GM12872 (cell line): Measurements from ENCODE around the gene SCUBE3.

Experiments used
- TF ChIP-seq, protein P1 (sequence below): IDR thresholded peaks from 3 replicates; pipeline ENCODE4 v1.5.1; 2011; ENCODE audit warnings: low read depth, mild to moderate bottlenecking, low read length, moderate library complexity; ENCODE audit not compliant: insufficient read depth

SCUBE3 gene

DNA sequence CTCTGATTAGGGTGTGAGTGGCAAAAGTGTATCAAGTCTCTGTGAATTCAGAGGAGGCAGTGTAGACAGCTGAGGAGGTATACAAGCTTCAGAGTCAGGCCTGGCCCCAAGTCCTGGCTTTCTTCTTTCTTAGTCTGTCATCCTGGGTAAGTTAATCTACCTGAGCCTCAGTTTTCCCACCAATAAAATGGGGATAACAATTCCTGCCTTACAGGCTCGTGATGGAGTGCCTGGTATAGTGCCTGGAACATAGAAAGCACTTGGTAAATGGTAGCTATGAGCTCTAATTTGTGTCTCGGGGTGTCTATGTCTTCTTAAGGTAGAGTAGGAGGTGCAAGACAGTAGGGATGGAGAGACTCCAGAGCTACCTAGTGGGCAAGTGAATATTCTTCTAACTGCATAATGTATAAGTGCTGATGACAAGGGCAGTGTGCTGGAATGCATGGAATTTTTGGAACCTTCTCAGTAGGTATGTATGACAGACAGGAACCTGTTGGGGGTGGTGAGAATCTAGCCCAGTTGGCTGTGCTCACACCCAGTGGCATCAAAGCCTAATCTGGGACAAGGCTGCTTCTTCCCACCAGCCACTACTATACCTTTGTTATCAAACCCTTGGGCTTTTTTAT, 4.0 kb upstream of the SCUBE3 start:
- TF ChIP-seq, protein P1, sequence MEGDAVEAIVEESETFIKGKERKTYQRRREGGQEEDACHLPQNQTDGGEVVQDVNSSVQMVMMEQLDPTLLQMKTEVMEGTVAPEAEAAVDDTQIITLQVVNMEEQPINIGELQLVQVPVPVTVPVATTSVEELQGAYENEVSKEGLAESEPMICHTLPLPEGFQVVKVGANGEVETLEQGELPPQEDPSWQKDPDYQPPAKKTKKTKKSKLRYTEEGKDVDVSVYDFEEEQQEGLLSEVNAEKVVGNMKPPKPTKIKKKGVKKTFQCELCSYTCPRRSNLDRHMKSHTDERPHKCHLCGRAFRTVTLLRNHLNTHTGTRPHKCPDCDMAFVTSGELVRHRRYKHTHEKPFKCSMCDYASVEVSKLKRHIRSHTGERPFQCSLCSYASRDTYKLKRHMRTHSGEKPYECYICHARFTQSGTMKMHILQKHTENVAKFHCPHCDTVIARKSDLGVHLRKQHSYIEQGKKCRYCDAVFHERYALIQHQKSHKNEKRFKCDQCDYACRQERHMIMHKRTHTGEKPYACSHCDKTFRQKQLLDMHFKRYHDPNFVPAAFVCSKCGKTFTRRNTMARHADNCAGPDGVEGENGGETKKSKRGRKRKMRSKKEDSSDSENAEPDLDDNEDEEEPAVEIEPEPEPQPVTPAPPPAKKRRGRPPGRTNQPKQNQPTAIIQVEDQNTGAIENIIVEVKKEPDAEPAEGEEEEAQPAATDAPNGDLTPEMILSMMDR = no peak

DNA sequence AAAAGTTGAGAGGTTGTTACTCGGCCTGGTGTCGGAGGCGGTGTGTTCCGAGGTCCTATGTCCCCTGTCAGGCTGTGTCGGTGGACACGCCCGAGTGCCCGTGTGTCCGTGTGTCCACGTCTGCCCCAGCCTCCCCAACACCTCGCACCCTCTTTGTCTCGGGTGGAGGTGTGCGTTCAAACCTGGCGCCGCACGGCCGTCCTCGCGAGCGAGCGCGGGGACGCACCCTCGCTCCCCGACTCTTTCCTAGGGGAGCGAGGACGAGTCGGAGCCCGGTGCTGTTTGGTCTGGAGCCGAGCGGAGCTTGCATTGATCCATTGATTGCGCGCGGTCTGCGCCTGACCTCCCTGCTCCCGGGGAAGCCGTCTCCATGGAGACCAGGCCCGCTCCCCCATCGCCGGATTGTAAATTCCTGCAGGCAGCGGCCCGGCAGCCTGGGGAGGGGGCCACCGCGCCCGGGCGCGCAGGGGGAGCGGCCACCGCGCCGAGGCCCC, 411 bp upstream of the SCUBE3 start:
- TF ChIP-seq, protein P1 = no peak

DNA sequence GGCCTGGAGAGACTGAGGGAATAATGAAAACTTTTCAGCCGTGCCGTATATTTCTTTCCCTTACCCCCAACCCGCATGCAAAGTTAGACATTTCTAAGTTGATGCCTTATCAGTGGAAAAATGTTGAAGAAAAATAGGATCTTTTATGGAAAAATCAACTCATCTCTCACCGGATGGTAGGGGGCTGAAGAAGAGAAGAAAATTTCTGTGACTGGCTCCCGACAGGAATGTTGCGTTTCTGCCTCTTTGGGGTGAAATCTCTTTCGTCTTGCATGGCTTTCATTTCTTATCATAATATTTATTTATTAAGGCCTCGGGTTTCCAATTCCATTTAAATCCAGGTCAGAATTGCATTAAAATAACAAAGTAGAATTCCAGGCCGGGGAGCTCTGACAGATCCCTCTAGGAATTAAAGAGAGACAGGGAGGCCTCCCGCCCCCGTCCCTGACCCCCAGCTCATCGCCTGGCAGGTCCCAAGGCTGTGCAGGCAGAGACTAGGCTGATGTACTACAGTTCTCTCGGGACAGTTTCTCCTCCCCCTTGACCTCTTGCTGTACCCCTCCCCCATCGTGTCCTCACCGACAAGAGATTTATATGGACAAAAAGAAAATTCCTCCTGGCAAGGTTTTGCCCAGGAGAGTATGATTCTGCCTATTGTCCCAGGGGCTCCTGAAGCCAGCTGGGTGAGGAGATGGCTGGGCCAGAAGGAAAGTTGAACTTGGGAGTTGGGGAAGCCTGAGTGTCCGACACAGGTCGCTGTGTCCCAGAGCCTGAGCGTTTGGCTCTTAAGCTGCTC, 1.3 kb downstream of the SCUBE3 start:
- TF ChIP-seq, protein P1 = no peak

DNA sequence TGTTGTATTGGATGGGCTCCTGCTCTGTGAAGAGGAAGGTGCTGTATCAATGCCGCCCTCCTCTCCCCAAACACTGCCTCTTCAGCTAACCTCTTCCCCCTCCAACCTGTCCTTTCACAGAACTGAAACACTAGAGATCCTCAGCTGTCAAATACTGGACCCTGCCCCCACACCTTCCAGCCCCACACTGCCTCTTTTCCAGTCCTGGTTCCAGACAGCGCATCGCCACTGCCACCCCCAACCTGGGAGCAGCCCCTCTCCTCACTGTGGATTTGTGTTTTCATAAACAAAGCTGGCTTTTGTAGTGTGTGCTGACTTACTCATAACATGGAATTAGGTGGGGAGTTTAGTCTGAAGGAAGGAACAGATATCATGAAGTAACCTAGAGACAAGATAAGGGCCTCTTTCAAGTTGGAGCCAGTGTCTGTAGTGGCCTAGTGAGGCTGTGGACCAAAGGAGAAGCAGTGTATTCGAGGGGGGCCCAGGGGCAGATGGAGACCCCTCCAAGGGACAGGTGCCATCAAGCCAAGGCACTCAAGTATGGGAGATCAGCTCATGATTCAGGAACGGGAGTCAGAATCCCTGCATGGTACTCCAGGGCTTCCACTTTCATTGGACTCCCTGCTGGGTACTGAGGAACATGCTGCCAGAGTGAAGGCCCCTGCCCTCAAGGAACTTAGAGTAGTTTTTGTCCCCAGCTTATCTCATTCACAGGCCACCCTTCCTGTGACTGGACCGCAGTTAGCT, 2.1 kb downstream of the SCUBE3 start:
- TF ChIP-seq, protein P1 = no peak

DNA sequence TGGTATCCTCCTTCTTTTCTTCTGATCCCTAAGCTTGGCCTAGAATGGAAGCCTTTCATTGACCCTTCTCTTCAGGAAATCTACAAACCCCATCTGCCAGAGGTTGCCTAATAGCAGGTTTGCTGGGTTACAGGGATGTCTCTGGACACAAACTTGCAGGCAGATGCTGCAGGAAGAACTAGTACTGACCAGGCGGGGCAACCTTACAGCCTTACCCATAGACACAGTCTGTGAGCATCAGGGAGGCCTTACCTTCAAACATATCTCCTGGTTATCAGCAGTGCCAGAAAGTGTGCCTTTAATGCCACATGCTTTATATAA, 2.6 kb downstream of the SCUBE3 start:
- TF ChIP-seq, protein P1 = no peak

DNA sequence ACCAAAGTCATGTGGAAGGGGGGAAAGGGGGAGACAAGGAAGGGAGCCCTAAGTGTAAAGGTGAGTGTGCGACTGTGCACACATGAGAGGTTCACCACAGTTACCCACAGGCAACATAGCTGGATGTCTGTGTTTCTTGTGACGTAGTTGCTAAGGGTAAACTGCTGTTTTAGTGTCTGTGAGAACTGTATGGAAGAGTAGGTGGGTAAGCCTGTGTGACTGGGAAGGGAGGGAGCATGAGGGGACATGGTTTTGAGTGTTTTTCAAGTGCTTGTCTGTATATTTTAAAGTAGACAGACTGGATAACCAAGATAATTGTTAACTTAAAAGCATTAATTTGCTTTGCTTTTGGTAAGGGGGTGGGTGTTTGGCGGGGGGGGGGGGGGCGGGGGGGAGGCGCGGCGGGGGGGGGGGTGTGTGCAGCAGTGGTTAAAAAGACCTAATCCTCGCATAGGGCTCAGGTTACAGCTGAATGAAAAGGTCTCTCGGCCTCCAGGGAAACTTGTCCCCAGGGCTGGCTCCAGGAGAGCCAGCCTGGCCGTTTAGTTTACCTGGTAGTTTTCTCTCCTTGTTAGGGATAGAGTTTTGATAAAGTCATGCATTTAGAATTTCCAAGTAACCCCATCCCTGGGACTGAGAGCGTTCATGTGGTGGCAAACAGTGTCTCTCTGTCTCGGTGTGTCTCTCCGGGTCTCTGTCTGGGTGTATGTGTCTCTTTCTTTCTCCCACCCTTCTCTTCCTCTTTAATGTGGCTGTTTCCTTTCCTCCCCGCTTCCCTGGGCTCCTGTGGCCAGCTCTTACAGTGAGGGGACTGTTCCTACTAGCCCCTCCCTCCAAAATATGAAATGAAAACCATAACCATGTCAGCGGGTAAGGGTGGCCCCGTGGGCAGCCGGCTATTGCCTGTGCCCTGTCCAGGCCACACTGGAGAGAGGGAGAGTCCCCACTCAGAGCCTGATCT, 3.4 kb downstream of the SCUBE3 start:
- TF ChIP-seq, protein P1 = no peak
